Stimulated activated CD4-positive, alpha-beta T cell treated with anti-CD3 and anti-CD28 coated beads, Interleukin-1b, Interleukin-23, amount 100 ng/mL, for 24 hours (primary cell): Measurements from ENCODE around the gene P2RX7.
"Not testable (repeated sequence)": the region's sequence is repeated elsewhere in the genome, so short reads cannot be mapped to it uniquely, and the experiment has no call there.

Source experiments
- DNase-seq, 4 experiments: peaks; one replicate each; pipeline ENCODE4 v3.0.0-alpha.2; 2020; ENCODE audit warnings: low read depth in 4 of 4, low spot score in 1 of 4

Gene P2RX7

DNA sequence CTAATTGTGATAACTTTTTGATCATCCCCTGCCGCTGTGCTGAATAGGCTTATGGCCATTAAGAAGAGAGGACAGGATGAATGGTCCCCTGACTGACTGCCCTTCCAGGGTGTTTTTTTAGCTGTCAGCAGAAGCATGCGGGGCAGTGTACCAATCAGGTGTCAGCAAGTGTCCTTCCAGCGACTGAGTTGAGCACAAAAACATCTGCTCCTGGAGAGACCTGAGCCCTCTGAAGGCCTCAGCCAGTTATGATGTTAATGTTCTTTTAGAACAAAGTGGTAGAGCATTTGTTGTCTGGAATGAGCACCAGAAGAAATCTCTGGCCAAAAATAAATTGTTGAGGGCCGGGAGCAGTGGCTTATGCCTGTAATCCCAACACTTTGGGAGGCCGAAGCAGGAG lies 37.5 kb downstream of the P2RX7 start:
- DNase-seq, result no peak

DNA sequence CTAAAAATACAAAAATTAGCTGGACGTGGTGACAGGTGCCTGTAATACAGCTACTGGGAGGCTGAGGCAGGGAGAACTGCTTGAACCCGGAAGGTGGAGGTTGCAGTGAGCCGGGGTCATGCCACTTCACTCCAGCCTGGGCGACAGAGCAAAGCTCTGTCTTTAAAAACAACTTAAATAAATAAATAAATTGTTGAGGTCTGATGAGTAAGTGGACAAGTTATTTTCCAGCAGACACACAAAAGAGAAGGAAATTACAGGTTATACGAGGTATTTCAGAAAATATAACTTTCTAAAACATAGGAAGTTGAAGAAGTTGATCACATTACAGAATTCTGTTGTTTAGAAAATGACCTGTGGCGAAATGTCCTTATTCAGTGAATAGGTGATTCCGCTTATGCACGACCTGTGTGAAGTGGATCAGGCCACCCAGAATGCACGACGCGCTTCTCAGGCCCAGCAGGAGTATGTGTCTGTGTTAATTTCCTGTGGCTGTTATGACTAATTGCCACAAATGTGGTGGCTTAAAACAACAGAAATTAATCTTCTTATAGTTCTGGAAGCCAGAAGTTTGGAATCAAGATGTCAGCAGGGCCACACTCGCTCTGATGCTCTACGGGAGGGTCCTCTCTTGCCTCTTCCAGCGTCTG lies 38.1 kb downstream of the P2RX7 start:
- no peak for DNase-seq

DNA sequence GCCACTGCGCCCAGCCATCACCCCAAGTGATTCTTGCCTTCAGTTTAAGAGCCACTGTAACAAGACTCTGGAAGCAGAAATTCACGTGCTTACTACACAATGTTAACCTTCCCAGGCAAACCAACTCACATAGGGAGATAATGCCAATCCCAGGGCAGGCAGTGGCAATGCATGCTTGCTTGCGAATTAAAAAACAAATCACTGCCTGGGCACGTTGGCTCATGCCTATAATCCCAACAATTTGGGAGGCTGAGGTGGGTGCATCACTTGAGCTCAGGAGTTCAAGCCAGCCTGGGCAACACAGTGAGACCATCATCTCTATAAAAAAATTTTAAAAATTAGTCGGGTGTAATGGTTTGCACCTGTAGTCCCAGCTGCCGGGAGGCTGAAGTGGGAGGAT lies 39.5 kb downstream of the P2RX7 start:
- no peak for DNase-seq

DNA sequence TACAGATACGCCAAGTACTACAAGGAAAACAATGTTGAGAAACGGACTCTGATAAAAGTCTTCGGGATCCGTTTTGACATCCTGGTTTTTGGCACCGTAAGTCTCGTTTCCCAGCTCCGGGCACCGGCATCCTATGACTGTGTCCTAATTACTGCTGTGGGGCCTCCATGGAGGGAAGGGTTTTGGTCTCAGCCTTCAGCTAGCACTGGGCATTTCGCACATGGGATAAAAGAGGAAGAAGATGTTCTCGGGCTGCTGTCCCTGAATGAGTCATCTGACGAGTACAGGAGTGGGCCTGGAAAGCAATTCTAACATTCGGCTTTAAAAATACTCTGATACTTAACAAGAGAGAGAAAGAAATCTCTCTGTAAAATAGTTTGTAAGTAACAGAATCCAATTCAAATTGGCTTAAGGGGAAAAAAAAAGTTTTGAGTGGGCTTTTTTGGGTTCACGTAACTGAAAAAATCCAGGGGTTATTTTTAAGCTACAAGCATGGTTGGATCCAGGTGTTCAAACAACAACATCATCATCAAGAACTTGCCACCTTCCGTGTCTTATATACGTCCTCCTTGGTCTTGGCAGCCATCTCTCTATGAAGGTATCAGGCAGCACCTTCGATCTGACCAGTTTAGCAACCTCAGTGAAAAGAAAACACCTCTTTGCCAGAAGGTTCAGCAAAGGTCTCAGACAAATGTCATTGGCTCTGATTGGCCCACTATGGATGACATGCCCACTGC lies 42.9 kb downstream of the P2RX7 start:
- DNase-seq, result no peak

DNA sequence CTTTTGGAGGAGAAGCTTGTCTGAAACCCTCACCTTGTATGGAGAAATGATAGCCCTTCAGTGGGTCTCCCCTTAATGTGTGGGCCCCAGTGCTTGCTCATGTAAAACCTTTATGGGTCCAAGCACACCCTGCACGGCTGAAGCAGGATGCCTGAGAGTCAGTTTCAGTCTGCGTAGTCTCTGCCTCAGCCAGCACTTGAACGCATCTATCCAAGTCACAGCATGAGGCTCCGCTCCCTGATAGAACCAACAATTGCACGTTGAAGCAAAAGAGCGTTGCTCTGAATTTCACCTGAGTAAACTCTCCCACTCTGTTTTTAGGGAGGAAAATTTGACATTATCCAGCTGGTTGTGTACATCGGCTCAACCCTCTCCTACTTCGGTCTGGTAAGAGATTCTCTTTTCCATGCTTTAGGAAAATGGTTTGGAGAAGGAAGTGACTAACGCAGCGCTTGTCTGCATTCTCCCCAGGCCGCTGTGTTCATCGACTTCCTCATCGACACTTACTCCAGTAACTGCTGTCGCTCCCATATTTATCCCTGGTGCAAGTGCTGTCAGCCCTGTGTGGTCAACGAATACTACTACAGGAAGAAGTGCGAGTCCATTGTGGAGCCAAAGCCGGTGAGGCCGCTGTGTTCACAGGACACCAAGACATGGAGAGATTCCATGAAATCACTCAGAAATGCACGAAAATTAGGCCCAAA lies 44.3 kb downstream of the P2RX7 start:
- no peak for DNase-seq

DNA sequence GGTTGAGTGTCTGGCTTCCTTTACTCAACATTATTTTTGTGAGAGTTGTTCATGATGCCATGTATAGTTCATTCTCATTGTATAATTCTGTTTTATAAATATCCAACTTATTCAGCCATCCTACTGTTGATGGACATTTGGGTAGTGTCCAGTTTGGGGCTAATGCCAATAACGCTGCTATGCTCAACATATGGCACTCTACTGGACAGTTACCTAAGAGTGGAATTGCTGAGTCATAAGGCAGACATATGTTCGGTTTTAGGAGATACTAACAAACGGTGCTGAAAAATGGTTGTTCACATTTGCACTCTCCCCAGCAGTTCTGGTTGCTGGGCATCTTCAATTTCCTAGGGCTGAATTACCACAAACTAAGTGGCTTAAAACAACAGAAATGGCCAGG lies 48.5 kb downstream of the P2RX7 start:
- no peak for DNase-seq

DNA sequence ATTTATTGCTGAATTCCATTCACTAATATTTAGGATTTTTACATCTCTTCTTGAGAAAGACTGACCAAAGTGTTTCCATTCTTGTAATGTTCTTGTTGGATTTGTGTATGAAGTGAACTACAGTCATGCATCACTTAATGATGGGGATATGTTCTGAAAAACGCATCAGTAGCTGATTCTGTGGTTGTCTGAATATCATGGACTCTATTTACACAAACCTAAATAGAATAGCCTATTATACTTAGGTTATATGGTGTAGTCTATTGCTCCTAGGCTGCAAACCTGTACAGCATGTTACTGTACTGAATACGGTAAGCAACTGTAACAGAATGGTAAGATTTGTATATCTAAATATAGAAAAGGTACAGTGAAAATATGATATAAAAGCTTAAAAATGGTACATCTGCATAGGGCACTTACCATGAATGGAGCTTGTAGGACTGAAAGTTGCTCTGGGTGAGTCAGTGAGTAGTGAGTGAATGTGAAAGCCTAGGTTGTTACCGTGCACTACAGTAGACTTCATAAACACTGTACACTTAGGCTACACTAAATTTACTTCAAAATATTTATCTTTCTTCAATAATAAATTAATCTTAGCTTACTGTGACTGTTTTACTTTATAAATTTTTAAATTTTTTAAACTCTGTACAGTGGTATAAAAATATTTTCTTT lies 49.7 kb downstream of the P2RX7 start:
- DNase-seq, result no peak

DNA sequence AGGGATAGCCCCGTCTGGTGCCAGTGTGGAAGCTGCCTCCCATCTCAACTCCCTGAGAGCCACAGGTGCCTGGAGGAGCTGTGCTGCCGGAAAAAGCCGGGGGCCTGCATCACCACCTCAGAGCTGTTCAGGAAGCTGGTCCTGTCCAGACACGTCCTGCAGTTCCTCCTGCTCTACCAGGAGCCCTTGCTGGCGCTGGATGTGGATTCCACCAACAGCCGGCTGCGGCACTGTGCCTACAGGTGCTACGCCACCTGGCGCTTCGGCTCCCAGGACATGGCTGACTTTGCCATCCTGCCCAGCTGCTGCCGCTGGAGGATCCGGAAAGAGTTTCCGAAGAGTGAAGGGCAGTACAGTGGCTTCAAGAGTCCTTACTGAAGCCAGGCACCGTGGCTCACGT lies 51.7 kb downstream of the P2RX7 start:
- DNase-seq, result no peak

DNA sequence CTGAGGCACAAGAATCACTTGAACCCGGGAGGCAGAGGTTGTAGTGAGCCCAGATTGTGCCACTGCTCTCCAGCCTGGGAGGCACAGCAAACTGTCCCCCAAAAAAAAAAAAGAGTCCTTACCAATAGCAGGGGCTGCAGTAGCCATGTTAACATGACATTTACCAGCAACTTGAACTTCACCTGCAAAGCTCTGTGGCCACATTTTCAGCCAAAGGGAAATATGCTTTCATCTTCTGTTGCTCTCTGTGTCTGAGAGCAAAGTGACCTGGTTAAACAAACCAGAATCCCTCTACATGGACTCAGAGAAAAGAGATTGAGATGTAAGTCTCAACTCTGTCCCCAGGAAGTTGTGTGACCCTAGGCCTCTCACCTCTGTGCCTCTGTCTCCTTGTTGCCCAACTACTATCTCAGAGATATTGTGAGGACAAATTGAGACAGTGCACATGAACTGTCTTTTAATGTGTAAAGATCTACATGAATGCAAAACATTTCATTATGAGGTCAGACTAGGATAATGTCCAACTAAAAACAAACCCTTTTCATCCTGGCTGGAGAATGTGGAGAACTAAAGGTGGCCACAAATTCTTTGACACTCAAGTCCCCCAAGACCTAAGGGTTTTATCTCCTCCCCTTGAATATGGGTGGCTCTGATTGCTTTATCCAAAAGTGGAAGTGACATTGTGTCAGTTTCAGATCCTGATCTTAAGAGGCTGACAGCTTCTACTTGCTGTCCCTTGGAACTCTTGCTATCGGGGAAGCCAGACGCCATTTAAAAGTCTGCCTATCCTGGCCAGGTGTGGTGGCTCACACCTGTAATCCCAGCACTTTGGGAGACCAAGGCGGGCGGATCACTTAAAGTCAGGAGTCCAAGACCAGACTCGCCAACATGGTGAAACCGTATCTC lies 52.6 kb downstream of the P2RX7 start:
- DNase-seq, result no peak

DNA sequence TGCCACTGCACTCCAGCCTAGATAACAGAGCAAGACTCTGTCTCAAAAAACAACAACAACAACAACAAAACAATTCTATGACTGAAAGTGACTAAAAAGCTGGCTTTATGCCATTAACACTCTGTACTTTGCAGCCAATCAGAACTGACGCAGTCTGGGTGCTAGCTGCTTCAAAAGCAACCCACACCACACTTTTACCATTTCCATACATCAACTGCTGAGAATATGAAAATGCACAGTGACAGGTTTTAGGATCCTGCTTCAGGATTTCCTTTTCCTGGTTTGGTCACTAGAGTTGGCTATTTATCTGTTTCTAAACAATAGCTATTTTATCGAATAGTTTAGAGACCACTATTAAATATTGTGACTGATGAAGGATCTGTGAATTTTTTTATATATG lies 54.1 kb downstream of the P2RX7 start:
- DNase-seq, result no peak

DNA sequence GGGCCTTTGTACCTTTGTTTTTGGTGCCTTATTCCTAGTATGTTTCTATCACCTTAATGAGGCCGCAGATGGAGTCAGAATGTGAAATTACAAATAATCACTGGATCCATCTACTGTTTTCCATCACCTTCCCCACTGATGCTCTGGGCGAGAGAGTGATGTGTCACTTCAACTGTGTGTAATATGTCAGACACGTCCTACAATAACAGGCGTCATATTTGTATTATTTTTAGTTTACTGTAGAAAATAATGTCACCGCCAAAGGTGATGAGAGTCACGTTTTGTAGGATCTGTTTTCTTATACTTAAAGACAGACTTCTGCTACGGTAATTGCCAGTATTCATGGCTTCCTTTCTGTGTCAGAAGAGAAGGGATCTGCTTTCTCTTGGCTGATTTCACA lies 54.8 kb downstream of the P2RX7 start:
- no peak for DNase-seq

DNA sequence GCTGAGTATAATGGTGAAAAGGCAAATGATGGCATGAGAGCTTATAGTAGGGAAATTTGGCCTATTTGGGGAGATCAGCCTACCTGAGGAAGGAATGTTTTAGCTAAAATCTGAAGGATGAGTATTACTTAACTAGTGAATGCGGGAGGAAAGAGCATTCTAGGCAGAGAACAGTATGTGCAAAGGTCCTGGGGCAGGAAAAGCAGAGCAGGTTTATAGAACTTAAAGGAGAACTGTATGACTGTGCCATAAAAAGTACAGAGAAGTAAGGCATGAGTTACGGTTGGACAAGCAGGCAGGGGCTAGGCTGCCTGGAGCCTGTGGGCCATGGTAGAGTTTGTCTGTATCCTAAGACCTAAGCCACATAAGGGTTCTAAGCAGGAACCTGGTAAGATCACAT lies 55.6 kb downstream of the P2RX7 start:
- no peak for DNase-seq

DNA sequence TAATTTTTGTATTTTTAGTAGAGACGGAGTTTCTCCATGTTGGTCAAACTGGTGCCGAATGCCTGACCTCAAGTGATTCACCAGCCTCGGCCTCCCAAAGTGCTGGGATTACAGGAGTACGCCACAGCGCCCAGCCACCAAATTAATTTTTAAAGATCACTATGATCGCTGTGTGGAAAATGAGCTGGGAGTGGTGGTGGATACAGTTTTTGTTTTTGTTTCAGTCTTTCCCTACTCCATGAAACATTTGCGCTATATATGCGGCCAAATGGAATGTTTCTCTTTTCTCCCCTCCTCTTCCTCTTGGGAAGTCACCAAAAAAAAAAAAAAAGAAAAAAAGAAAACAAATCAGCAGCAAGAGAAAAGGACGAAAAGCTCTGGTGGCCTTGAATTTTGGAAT lies 56.5 kb downstream of the P2RX7 start:
- no peak for DNase-seq

DNA sequence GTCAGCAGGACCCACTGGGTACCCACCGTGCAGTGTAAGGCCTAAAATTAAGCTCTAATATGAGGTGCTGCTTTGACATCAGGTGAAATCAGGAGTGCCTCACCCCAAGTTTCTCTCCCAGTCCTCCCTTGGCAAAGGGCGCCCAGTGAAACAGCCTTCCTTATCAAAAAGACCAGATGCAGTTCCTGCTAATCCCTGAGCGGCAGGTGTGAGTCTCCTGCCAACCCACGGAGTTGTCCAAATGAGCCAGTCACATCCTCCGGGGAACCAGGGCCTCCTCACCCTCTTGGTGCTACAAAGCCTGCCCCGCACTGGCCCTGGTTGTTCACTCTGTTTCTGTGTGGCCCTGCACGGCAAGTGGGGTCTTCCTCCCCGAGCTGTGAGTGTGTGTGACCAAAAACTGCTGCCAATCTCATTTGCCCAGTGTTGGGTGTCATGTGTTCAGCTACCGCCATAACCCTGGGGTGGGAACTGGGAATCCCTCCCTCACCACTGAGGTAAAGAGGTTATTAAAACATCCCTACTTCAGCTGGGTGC lies 57.0 kb downstream of the P2RX7 start:
- DNase-seq, result no peak

DNA sequence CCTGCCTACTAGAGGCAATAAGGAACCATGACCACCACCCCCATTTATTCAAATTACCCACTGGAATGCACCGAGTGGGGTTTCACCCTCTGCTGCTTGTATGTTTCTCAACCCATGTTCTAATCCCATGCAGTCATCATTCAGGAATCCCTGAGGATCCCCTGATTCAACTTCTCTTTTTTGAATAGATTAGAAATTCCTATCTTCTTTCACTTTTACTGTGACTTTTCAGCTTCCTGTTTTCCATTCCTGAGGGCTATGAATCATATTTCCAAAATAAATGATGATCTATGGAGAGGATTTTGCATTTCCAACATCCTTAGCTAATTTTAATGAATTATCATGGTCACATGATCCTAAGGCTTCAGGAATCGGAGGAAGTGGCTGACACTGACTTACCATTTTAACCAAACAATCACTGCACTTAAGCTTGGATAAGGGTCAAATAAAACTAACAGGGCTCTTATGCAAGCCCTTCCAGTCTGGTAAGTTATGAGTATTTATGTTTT lies 57.9 kb downstream of the P2RX7 start:
- no peak for DNase-seq

DNA sequence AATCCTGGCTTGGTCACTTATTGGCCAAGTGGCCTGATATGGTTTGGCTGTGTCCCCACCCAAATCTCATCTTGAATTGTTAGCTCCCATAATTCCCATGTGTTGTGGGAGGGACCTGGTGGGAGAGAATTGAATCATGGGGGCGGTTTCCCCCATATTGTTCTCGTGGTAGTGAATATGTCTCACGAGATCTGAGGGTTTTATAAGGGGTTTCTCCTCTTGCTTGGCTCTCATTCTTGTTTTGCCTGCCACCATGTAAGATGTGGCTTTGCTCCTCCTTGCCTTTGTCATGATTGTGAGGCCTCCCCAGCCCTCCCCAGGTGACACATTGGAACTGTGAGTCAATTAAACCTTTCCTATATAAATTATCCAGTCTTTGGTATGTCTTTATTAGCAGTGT lies 58.5 kb downstream of the P2RX7 start:
- DNase-seq, result no peak

DNA sequence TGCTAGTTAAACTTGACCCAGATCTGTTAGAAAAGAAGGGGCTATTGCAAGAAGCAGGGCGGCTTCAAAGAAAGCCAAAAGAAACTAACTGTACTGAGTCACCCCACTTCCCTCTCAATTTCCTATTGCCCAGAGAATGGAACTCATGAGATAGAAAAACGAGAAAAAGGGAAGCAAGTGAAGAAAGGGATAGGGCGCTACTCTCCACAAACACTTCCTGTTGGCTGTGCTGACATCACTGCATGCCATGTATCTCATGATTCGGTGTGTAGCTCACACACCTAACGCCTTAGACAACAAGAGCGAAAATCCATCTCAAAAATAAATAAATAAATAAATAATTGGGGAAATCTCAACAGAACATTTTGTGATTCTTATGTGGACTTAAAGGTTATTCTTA lies 64.2 kb downstream of the P2RX7 start:
- DNase-seq, result no peak

DNA sequence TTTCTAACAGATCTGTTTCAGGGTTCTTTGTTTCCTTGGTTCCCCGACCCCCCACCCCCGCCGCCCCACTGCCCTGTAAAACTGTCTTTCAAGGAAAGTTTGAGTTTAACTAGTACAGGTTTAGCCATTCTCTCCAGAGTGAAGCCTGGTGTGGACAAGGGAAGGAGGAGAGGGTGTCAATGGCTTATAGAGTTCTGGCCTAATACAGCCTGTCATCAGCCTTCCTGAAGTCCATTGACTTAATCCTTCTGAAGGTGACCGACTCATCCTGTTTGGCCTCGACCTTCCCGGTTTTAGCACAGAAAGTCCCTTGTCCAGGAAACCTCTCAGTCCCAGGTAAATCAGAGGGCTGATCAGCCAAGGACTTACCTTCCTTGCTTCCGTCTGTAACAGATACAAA lies 66.3 kb downstream of the P2RX7 start:
- DNase-seq, result no peak

DNA sequence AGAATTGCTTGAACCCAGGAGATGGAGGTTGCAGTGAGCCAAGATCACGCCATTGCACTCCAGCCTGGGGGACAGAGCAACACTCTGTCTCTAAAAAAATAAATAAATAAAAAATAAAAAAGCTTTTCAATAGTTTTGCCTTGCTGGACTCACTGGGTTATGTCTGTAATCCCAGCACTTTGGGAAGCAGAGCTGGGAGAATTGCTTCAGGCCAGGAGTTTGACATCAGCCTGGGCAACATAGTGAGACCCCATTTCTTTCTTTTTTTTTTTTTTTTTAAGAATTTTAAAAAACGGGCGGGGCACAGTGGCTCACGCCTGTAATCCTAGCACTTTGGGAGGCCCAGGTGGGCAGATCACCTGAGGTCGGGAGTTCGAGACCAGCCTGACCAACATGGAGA lies 68.5 kb downstream of the P2RX7 start:
- not testable (repeated sequence) for DNase-seq
